Liver (tissue), 9 donors: ENCODE results near the gene INTS2. TPM values are rescaled to one million over a fixed set of nuclear protein-coding genes. Genes with fewer than 3 reads are reported as not detected.

ENCODE experiments used
- DNase-seq: peaks from one replicate; pipeline ENCODE4 v3.0.0-alpha.2; 2017; ENCODE audit warnings: low spot score
- H3K27ac ChIP-seq, 2 donors: one replicate each; pipeline ENCODE4 v1.7.0; 2013; ENCODE audit warnings: inconsistent platforms in 2 of 2, low read length in 2 of 2, control low read depth in 1 of 2, low read depth in 1 of 2, mild to moderate bottlenecking in 1 of 2
- H3K27me3 ChIP-seq, 4 donors: one replicate each; pipeline versions ENCODE4 v1.6.1 to v1.7.0; 2013; ENCODE audit warnings: low read length in 3 of 4, inconsistent platforms in 1 of 4, mild to moderate bottlenecking in 1 of 4, moderate library complexity in 1 of 4; ENCODE audit not compliant: control insufficient read depth in 4 of 4, insufficient read depth in 4 of 4
- H3K36me3 ChIP-seq, 4 donors: one replicate each; pipeline versions ENCODE4 v1.6.1 to v1.7.0; 2013; ENCODE audit warnings: low read length in 3 of 4, mild to moderate bottlenecking in 3 of 4, low read depth in 1 of 4, moderate library complexity in 1 of 4; ENCODE audit not compliant: control insufficient read depth in 4 of 4, insufficient read depth in 3 of 4
- H3K4me1 ChIP-seq, 4 donors: one replicate each; pipeline versions ENCODE4 v1.6.1 to v1.7.0; 2013; ENCODE audit warnings: low read length in 3 of 4, mild to moderate bottlenecking in 3 of 4, moderate library complexity in 1 of 4; ENCODE audit not compliant: control insufficient read depth in 4 of 4, insufficient read depth in 4 of 4
- H3K4me3 ChIP-seq, 3 donors: one replicate each; pipeline versions ENCODE4 v1.6.1 to v1.7.0; 2013; ENCODE audit warnings: low read length in 3 of 3, control low read depth in 1 of 3, low read depth in 1 of 3, mild to moderate bottlenecking in 1 of 3
- H3K9ac ChIP-seq, 2 donors: one replicate each; pipeline ENCODE4 v1.7.0; 2013; ENCODE audit warnings: low read length in 2 of 2, mild to moderate bottlenecking in 2 of 2, moderate library complexity in 2 of 2, control low read depth in 1 of 2, low read depth in 1 of 2
- H3K9me3 ChIP-seq, 4 donors: one replicate each; pipeline versions ENCODE4 v1.6.1 to v1.7.0; 2013; ENCODE audit warnings: low read length in 3 of 4; ENCODE audit not compliant: control insufficient read depth in 4 of 4
- ATF3 ChIP-seq: IDR thresholded peaks from 2 replicates; pipeline ENCODE4 v1.6.1; 2016; ENCODE audit warnings: antibody characterized with exemption
- EGR1 ChIP-seq, 2 donors: IDR thresholded peaks; 2 replicates each; pipeline ENCODE4 v1.6.1; 2016 to 2018; ENCODE audit warnings: antibody characterized with exemption in 2 of 2, low read depth in 2 of 2
- FOXA1 ChIP-seq: IDR thresholded peaks from 2 replicates; pipeline ENCODE4 v1.6.1; 2016; ENCODE audit warnings: antibody characterized with exemption
- FOXA2 ChIP-seq: IDR thresholded peaks from 2 replicates; pipeline ENCODE4 v1.6.1; 2016; ENCODE audit warnings: antibody characterized with exemption
- GABPA ChIP-seq, 2 donors: IDR thresholded peaks in 1 of 2; conservative IDR thresholded peaks in 1 of 2; 2 replicates each; pipeline ENCODE4 v1.6.1; 2016; ENCODE audit warnings: antibody characterized with exemption in 2 of 2, mild to moderate bottlenecking in 1 of 2, moderate library complexity in 1 of 2
- HNF4A ChIP-seq, 2 donors: conservative IDR thresholded peaks; 2 replicates each; pipeline ENCODE4 v1.6.1; 2016; ENCODE audit warnings: antibody characterized with exemption in 2 of 2, mild to moderate bottlenecking in 2 of 2
- HNF4G ChIP-seq: IDR thresholded peaks from 2 replicates; pipeline ENCODE4 v1.6.1; 2016; ENCODE audit warnings: antibody characterized with exemption
- JUND ChIP-seq, 2 donors: IDR thresholded peaks; 2 replicates each; pipeline ENCODE4 v1.6.1; 2016; ENCODE audit warnings: antibody characterized with exemption in 2 of 2
- MAX ChIP-seq: IDR thresholded peaks from 2 replicates; pipeline ENCODE4 v1.6.1; 2016; ENCODE audit warnings: antibody characterized with exemption
- NR2F2 ChIP-seq: IDR thresholded peaks from 2 replicates; pipeline ENCODE4 v1.6.1; 2016; ENCODE audit warnings: antibody characterized with exemption
- RAD21 ChIP-seq, 2 donors: IDR thresholded peaks; 2 replicates each; pipeline ENCODE4 v1.6.1; 2016; ENCODE audit warnings: antibody characterized with exemption in 2 of 2, mild to moderate bottlenecking in 2 of 2
- RXRA ChIP-seq, 2 donors: IDR thresholded peaks; 2 replicates each; pipeline ENCODE4 v1.6.1; 2017 to 2018; ENCODE audit warnings: antibody characterized with exemption in 2 of 2, mild to moderate bottlenecking in 1 of 2
- SP1 ChIP-seq: IDR thresholded peaks from 2 replicates; pipeline ENCODE4 v1.6.1; 2018; ENCODE audit warnings: antibody characterized with exemption, mild to moderate bottlenecking
- TAF1 ChIP-seq: conservative IDR thresholded peaks from 2 replicates; pipeline ENCODE4 v1.6.1; 2016; ENCODE audit warnings: antibody characterized with exemption, mild to moderate bottlenecking
- YY1 ChIP-seq: IDR thresholded peaks from 2 replicates; pipeline ENCODE4 v1.6.1; 2016; ENCODE audit warnings: antibody characterized with exemption, mild to moderate bottlenecking
- WGBS: extraction: QIAGEN DNeasy Blood & Tissue Kit; methylation state at CpG from one replicate; pipeline ENCODE4 v1.1.7; 2013; 5-methylcytosine and 5-hydroxymethylcytosine counted together
- polyA plus RNA-seq, 2 donors: library from polyadenylated mRNA; stranded (reverse) in 1 of 2; unstranded in 1 of 2; fragments of 200-250 nt in 1 of 2; fragments of >200 nt in 1 of 2; fragmentation: Nextera tagmentation in 1 of 2; extraction: Ambion mirVana in 1 of 2; gene quantifications; one replicate each; pipeline versions ENCODE4 v1.2.1 to v1.2.3, GENCODE V29; 2013 to 2015
- total RNA-seq, 2 donors: library from RNA; depleted of rRNA; stranded (reverse); fragments of >200 nt; gene quantifications; one replicate each; pipeline ENCODE4 v1.2.3, GENCODE V29; 2014
- TF ChIP-seq, protein P1 (sequence below): fragments of 150-350 bp; IDR thresholded peaks from 2 replicates; pipeline ENCODE4 v1.5.1; 2017; ENCODE audit warnings: improper control_type of control experiment, low read depth, low read length; ENCODE audit not compliant: missing input control
- TF ChIP-seq, protein P2 (sequence below): IDR thresholded peaks from 2 replicates; pipeline ENCODE4 v1.6.1; 2016; ENCODE audit warnings: antibody characterized with exemption, mild to moderate bottlenecking
- TF ChIP-seq, protein P3 (sequence below): IDR thresholded peaks from 2 replicates; pipeline ENCODE4 v1.6.1; 2016; ENCODE audit warnings: antibody characterized with exemption
- donor health status: healthy.
- donor health status: healthy.
- donor health status: healthy.
- donor health status: healthy.
- donor health status: healthy.

Gene INTS2
- total and polyA plus RNA-seq, 4 donors: 1.1 to 9.9 (median 5.7) TPM

GRCh38 chr17:61877837-61878236 lies 49.9 kb downstream of the INTS2 start:
- no peak overlapping the region for H3K27ac ChIP-seq
- no peaks in the 10 kb centered on the region for H3K27me3 ChIP-seq
- H3K9ac ChIP-seq: no peak overlapping the region
- H3K36me3 ChIP-seq: peaks cover 0 to 22% (median 10%) of the 10 kb centered on the region in 4 donors
- no peak overlapping the region for H3K4me3 ChIP-seq
- no peaks in the 10 kb centered on the region for H3K9me3 ChIP-seq
- WGBS: 97% methylated on average over 2 of the region's 2 CpGs
- TF ChIP-seq RXRA (IDR thresholded peaks at IDR 0.05): no peak
- DNase-seq: no peak
- no peaks in the 10 kb centered on the region for H3K4me1 ChIP-seq

- WGBS: 94% methylated on average over 3 of the region's 3 CpGs
- H3K9ac ChIP-seq: no peak overlapping the region
- no peaks in the 10 kb centered on the region for H3K9me3 ChIP-seq
- no peak overlapping the region for H3K4me3 ChIP-seq
- no peak overlapping the region for H3K27ac ChIP-seq
- TF ChIP-seq HNF4G (no peak), ATF3 (no peak), HNF4A (conservative IDR thresholded peaks at IDR 0.05) (no peak), TAF1 (no peak), GABPA (IDR thresholded peaks at IDR 0.05 in 1 of 2, conservative IDR thresholded peaks at IDR 0.05 in 1 of 2) (no peak), MAX (no peak), JUND (IDR thresholded peaks at IDR 0.05) (no peak), RAD21 (IDR thresholded peaks at IDR 0.05) (no peak), RXRA (IDR thresholded peaks at IDR 0.05) (no peak), NR2F2 (no peak), SP1 (no peak), FOXA1 (no peak), EGR1 (IDR thresholded peaks at IDR 0.05; ENCODE audit: low read depth in 2 of 2) (no peak), FOXA2 (no peak), YY1 (no peak)
- TF ChIP-seq, protein P1, sequence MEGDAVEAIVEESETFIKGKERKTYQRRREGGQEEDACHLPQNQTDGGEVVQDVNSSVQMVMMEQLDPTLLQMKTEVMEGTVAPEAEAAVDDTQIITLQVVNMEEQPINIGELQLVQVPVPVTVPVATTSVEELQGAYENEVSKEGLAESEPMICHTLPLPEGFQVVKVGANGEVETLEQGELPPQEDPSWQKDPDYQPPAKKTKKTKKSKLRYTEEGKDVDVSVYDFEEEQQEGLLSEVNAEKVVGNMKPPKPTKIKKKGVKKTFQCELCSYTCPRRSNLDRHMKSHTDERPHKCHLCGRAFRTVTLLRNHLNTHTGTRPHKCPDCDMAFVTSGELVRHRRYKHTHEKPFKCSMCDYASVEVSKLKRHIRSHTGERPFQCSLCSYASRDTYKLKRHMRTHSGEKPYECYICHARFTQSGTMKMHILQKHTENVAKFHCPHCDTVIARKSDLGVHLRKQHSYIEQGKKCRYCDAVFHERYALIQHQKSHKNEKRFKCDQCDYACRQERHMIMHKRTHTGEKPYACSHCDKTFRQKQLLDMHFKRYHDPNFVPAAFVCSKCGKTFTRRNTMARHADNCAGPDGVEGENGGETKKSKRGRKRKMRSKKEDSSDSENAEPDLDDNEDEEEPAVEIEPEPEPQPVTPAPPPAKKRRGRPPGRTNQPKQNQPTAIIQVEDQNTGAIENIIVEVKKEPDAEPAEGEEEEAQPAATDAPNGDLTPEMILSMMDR: no peak
- TF ChIP-seq, protein P2, sequence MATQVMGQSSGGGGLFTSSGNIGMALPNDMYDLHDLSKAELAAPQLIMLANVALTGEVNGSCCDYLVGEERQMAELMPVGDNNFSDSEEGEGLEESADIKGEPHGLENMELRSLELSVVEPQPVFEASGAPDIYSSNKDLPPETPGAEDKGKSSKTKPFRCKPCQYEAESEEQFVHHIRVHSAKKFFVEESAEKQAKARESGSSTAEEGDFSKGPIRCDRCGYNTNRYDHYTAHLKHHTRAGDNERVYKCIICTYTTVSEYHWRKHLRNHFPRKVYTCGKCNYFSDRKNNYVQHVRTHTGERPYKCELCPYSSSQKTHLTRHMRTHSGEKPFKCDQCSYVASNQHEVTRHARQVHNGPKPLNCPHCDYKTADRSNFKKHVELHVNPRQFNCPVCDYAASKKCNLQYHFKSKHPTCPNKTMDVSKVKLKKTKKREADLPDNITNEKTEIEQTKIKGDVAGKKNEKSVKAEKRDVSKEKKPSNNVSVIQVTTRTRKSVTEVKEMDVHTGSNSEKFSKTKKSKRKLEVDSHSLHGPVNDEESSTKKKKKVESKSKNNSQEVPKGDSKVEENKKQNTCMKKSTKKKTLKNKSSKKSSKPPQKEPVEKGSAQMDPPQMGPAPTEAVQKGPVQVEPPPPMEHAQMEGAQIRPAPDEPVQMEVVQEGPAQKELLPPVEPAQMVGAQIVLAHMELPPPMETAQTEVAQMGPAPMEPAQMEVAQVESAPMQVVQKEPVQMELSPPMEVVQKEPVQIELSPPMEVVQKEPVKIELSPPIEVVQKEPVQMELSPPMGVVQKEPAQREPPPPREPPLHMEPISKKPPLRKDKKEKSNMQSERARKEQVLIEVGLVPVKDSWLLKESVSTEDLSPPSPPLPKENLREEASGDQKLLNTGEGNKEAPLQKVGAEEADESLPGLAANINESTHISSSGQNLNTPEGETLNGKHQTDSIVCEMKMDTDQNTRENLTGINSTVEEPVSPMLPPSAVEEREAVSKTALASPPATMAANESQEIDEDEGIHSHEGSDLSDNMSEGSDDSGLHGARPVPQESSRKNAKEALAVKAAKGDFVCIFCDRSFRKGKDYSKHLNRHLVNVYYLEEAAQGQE: no peak
- TF ChIP-seq, protein P3, sequence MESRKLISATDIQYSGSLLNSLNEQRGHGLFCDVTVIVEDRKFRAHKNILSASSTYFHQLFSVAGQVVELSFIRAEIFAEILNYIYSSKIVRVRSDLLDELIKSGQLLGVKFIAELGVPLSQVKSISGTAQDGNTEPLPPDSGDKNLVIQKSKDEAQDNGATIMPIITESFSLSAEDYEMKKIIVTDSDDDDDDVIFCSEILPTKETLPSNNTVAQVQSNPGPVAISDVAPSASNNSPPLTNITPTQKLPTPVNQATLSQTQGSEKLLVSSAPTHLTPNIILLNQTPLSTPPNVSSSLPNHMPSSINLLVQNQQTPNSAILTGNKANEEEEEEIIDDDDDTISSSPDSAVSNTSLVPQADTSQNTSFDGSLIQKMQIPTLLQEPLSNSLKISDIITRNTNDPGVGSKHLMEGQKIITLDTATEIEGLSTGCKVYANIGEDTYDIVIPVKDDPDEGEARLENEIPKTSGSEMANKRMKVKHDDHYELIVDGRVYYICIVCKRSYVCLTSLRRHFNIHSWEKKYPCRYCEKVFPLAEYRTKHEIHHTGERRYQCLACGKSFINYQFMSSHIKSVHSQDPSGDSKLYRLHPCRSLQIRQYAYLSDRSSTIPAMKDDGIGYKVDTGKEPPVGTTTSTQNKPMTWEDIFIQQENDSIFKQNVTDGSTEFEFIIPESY: no peak
- H3K4me1 ChIP-seq: no peaks in the 10 kb centered on the region
- H3K36me3 ChIP-seq: peaks cover 0 to 17% (median 12%) of the 10 kb centered on the region in 4 donors
- no peaks in the 10 kb centered on the region for H3K27me3 ChIP-seq
- no peak for DNase-seq
Measured at GRCh38 chr17:61875804-61876203, 52.0 kb downstream of the INTS2 start.
